HepG2 (cell line): ENCODE data around the gene IL2RA. TPM values are rescaled to one million over a fixed set of nuclear protein-coding genes. Genes with fewer than 3 reads are reported as not detected.

Experiments
- ATAC-seq: fragments of 200-7000 bp; cut with Tn5 transposase; 3 replicates; pipeline ENCODE4 v1.9.1; 2020; ENCODE audit warnings: mild to moderate bottlenecking, moderate library complexity
- BruUV-seq: library from RNA; stranded (reverse); fragments of 400-500 nt; replicated peaks from 2 replicates; lab custom pipeline; 2021; lab: Mats Ljungman, UMichigan
- CTCF ChIA-PET: fragments of 300-600 bp; formaldehyde crosslinking; extraction: SDS; loops from one replicate; lab custom pipeline; 2021; ENCODE audit warnings: low total read pairs, inconsistent platforms, low intra/inter-chr PET ratio; lab: Yijun Ruan, JAX
- POLR2A ChIA-PET: fragments of 350-600 bp; sonication (Branson Sonifier 250); formaldehyde crosslinking; loops from one replicate; lab custom pipeline; 2020; ENCODE audit warnings: antibody characterized with exemption, inconsistent platforms; lab: Yijun Ruan, JAX
- DNase-seq: peaks from one replicate; pipeline ENCODE4 v3.0.0-alpha.2; 2015; ENCODE audit warnings: low spot score
- FAIRE-seq: peaks from 3 replicates; lab custom pipeline; 2011; peaks lifted over from hg19 to GRCh38; lab: Jason Lieb, UNC
- H2AFZ ChIP-seq: one replicate; pipeline ENCODE4 v1.6.1; 2011; ENCODE audit warnings: low read length, inconsistent platforms
- H3K27ac ChIP-seq: fragments of 300-600 bp; 3 replicates; pipeline ENCODE4 v1.8.0; 2011; ENCODE audit warnings: mixed run types, mild to moderate bottlenecking, mixed read lengths, low read length, inconsistent platforms; ENCODE audit not compliant: insufficient read depth; ENCODE audit errors: extremely low read length
- H3K27me3 ChIP-seq, 2 experiments: fragments of 200-600 bp in 1 of 2; 2 replicates in 1 of 2; 3 replicates in 1 of 2; pipeline versions ENCODE4 v1.6.0 to v1.8.0; 2011; ENCODE audit warnings: low read length in 2 of 2, mild to moderate bottlenecking in 2 of 2, moderate library complexity in 2 of 2, inconsistent platforms in 1 of 2; ENCODE audit not compliant: insufficient read depth in 2 of 2, control insufficient read depth in 1 of 2
- H3K36me3 ChIP-seq, 2 experiments: fragments of 200-600 bp in 1 of 2; replicated peaks in 1 of 2; 2 replicates in 1 of 2; 3 replicates in 1 of 2; pipeline versions ENCODE4 v1.5.1 to v1.8.0; 2011; ENCODE audit warnings: low read length in 2 of 2, inconsistent platforms in 1 of 2; ENCODE audit not compliant: insufficient read depth in 2 of 2, control insufficient read depth in 1 of 2
- H3K4me1 ChIP-seq: 2 replicates; pipeline ENCODE4 v1.5.1; 2012; ENCODE audit warnings: low read length, inconsistent platforms; ENCODE audit not compliant: insufficient read depth
- H3K4me2 ChIP-seq: 2 replicates; pipeline ENCODE4 v1.6.0; 2011; ENCODE audit warnings: low read depth, low read length, inconsistent platforms
- H3K4me3 ChIP-seq, 3 experiments: fragments of 200-600 bp in 1 of 3; sonication (generic), shearing (Covaris generic) in 1 of 3; replicated peaks in 1 of 3; 2 replicates each; pipeline ENCODE4 v1.5.1; 2011 to 2016; ENCODE audit warnings: low read length in 3 of 3, inconsistent platforms in 2 of 3, low read depth in 2 of 3, mild to moderate bottlenecking in 2 of 3, control low read depth in 1 of 3, mixed read lengths in 1 of 3; ENCODE audit not compliant: insufficient read depth in 1 of 3
- H3K79me2 ChIP-seq: one replicate; pipeline ENCODE4 v1.6.1; 2011; ENCODE audit warnings: low read length, inconsistent platforms; ENCODE audit not compliant: insufficient read depth
- H3K9ac ChIP-seq: 2 replicates; pipeline ENCODE4 v1.6.0; 2011; ENCODE audit warnings: mild to moderate bottlenecking, low read depth, low read length, inconsistent platforms; ENCODE audit not compliant: insufficient read depth
- H3K9me3 ChIP-seq: 2 replicates; pipeline ENCODE4 v1.5.1; 2012; ENCODE audit warnings: mild to moderate bottlenecking, low read length
- H4K20me1 ChIP-seq: 2 replicates; pipeline ENCODE4 v1.6.0; 2011; ENCODE audit warnings: inconsistent platforms, mild to moderate bottlenecking, low read length, moderate library complexity; ENCODE audit not compliant: insufficient read depth
- ARNT ChIP-seq: fragments of 450-650 bp; IDR thresholded peaks from 2 replicates; pipeline ENCODE4 v1.6.1; 2017
- GPN1 ChIP-seq: sonication (generic); formaldehyde crosslinking; IDR thresholded peaks from 2 replicates; pipeline ENCODE4 v1.5.1; 2020; ENCODE audit warnings: missing genetic modification reagents, borderline replicate concordance
- HOXA7 ChIP-seq: sonication (generic); formaldehyde crosslinking; IDR thresholded peaks from 2 replicates; pipeline ENCODE4 v1.8.1; 2022; ENCODE audit warnings: mild to moderate bottlenecking, missing genetic modification reagents, moderate library complexity
- NFATC3 ChIP-seq: sonication (generic); formaldehyde crosslinking; IDR thresholded peaks from 2 replicates; pipeline ENCODE4 v1.5.1; 2020; ENCODE audit warnings: mild to moderate bottlenecking, missing genetic modification reagents
- NFE2 ChIP-seq: sonication (generic); formaldehyde crosslinking; IDR thresholded peaks from 2 replicates; pipeline ENCODE4 v1.4.0; 2020; ENCODE audit warnings: missing genetic modification reagents
- SIN3A ChIP-seq: IDR thresholded peaks from 2 replicates; pipeline ENCODE4 v1.6.1; 2011; ENCODE audit warnings: low read depth, mild to moderate bottlenecking, control low read depth, low read length, borderline replicate concordance
- SOX13 ChIP-seq, 3 experiments: fragments of 450-650 bp in 1 of 3; sonication (generic) in 1 of 3; formaldehyde crosslinking in 1 of 3; IDR thresholded peaks in 2 of 3; conservative IDR thresholded peaks in 1 of 3; 2 replicates each; pipeline versions ENCODE4 v1.5.0 to v1.6.1; 2016 to 2020; ENCODE audit warnings: antibody characterized with exemption in 1 of 3, mild to moderate bottlenecking in 1 of 3, missing compliant biosample characterization in 1 of 3, missing genetic modification reagents in 1 of 3, moderate library complexity in 1 of 3
- WGBS: methylation state at CpG from one replicate; pipeline ENCODE4 v1.1.6; 2017; ENCODE audit warnings: low lambda C conversion rate; 5-methylcytosine and 5-hydroxymethylcytosine counted together
- in situ Hi-C: cut with HindIII; loops from 2 replicates; pipeline ENCODE4 v1.10.0; 2017; ENCODE audit warnings: low pct_unique_long_range_greater_than_20kb; ENCODE audit not compliant: extremely low pct_ligation_motif_present
- intact Hi-C: fragments of 100-400 bp; cut with micrococcal nuclease; formaldehyde crosslinking; loops from one replicate; pipeline ENCODE4 v1.10.0; 2022; ENCODE audit not compliant: unreplicated experiment
- polyA plus RNA-seq, 8 experiments: library from polyadenylated mRNA; depleted of rRNA in 3 of 8; stranded (reverse) in 7 of 8; unstranded in 1 of 8; fragments of >200 nt; fragmentation: Illumina TruSeq in 4 of 8; extraction: Trizol in 4 of 8; gene quantifications; 2 replicates each; pipeline versions ENCODE4 v1.2.1 to v1.2.3, GENCODE V29; 2011 to 2016; ENCODE audit warnings: low read depth in 4 of 8, missing spikeins in 1 of 8, mixed read lengths in 1 of 8; ENCODE audit not compliant: insufficient read depth in 1 of 8
- total RNA-seq, 5 experiments: library from RNA; depleted of rRNA; stranded (reverse); fragments of >200 nt; fragmentation: Illumina TruSeq; extraction: Trizol; gene quantifications; 2 replicates each; pipeline ENCODE4 v1.2.3, GENCODE V29; 2016; ENCODE audit warnings: low read depth in 1 of 5
- TF ChIP-seq, protein P1 (sequence below): IDR thresholded peaks from 2 replicates; pipeline ENCODE4 v1.6.1; 2016; ENCODE audit warnings: control low read depth
- TF ChIP-seq, protein P2 (sequence below): sonication (generic); formaldehyde crosslinking; IDR thresholded peaks from 2 replicates; pipeline ENCODE4 v1.5.0; 2020; ENCODE audit warnings: mild to moderate bottlenecking, missing genetic modification reagents

IL2RA gene
- total and polyA plus RNA-seq, 2 of the 13 experiments (the other 11 are each of a cell fraction or from before 2014, with no cell fraction given), result not detected

DNA sequence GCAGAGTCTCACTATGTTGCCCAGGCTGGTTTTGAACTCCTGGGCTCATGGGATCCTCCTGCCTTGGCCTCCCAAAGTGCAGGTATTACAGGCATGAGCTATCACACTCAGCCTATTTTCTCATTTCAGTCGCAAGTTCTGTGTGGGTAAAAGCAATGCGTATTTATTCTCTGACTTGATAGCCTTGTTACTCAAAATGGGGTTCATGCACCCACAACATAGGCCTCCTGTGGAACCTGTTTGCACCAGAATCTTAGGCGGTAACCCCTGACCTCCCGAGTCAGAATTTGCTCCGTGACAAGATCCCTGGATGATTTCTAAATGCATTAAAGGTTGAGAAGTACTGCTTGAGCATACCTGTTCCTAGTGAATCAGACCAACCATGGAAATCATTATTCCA is 7.3 kb downstream of the IL2RA start:
- H3K79me2 ChIP-seq, result no peaks in the 10 kb centered on the region
- H2AFZ ChIP-seq, result no peak overlapping the region
- H3K4me2 ChIP-seq, result no peak overlapping the region
- ChIA-PET CTCF (interaction anchor here (1.6 kb wide), 1 partner anchor 34 kb away, joined by 4 read pairs; the partner anchor contains the start of gene RBM17), POLR2A (no interaction called here)
- H3K9me3 ChIP-seq, result no peaks in the 10 kb centered on the region
- intact Hi-C loops (loop anchor here (5.0 kb wide), 1 partner anchor 43 kb away; no protein-coding TSS in a partner anchor), in situ Hi-C loops (no loop called here)
- H3K36me3 ChIP-seq, result no peaks in the 10 kb centered on the region
- H4K20me1 ChIP-seq, result no peaks in the 10 kb centered on the region
- no peak for DNase-seq
- no peak for FAIRE-seq
- H3K27me3 ChIP-seq, result no peaks in the 10 kb centered on the region; a peak in 2 of 5 replicates
- peaks cover 24% of the 10 kb centered on the region for H3K4me1 ChIP-seq
- ATAC-seq, result no peak
- no peak for TF ChIP-seq NFE2
- no peak for TF ChIP-seq ARNT
- TF ChIP-seq SOX13 (IDR thresholded peaks at IDR 0.05), result no peak
- no peak for TF ChIP-seq SOX13 (CRISPR knock-in tag; conservative IDR thresholded peaks at IDR 0.05 in 1 of 2, IDR thresholded peaks at IDR 0.05 in 1 of 2)
- no peak for TF ChIP-seq GPN1 (CRISPR knock-in tag)
- TF ChIP-seq HOXA7 (CRISPR knock-in tag), result no peak
- TF ChIP-seq NFATC3 (CRISPR knock-in tag), result no peak
- no peak for TF ChIP-seq SIN3A
- TF ChIP-seq, protein P1, sequence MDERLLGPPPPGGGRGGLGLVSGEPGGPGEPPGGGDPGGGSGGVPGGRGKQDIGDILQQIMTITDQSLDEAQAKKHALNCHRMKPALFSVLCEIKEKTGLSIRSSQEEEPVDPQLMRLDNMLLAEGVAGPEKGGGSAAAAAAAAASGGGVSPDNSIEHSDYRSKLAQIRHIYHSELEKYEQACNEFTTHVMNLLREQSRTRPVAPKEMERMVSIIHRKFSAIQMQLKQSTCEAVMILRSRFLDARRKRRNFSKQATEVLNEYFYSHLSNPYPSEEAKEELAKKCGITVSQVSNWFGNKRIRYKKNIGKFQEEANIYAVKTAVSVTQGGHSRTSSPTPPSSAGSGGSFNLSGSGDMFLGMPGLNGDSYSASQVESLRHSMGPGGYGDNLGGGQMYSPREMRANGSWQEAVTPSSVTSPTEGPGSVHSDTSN (CRISPR knock-in tag), result no peak
- TF ChIP-seq, protein P2, sequence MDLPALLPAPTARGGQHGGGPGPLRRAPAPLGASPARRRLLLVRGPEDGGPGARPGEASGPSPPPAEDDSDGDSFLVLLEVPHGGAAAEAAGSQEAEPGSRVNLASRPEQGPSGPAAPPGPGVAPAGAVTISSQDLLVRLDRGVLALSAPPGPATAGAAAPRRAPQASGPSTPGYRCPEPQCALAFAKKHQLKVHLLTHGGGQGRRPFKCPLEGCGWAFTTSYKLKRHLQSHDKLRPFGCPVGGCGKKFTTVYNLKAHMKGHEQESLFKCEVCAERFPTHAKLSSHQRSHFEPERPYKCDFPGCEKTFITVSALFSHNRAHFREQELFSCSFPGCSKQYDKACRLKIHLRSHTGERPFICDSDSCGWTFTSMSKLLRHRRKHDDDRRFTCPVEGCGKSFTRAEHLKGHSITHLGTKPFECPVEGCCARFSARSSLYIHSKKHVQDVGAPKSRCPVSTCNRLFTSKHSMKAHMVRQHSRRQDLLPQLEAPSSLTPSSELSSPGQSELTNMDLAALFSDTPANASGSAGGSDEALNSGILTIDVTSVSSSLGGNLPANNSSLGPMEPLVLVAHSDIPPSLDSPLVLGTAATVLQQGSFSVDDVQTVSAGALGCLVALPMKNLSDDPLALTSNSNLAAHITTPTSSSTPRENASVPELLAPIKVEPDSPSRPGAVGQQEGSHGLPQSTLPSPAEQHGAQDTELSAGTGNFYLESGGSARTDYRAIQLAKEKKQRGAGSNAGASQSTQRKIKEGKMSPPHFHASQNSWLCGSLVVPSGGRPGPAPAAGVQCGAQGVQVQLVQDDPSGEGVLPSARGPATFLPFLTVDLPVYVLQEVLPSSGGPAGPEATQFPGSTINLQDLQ, result no peak
- no peak overlapping the region for H3K9ac ChIP-seq
- BruUV-seq, result no TSS peak
- H3K27ac ChIP-seq, result no peak overlapping the region
- no peak overlapping the region for H3K4me3 ChIP-seq
- WGBS, result 72% methylated on average over 5 of the region's 5 CpGs
